ENCODE results near the gene PIM2.

Gene PIM2

GRCh38 chrX:48936429-48937053, 17.7 kb upstream of the PIM2 start:
- in situ Hi-C loops (cut with MboI; ENCODE audit: low sequenced_read_pairs), result no loop called here

DNA sequence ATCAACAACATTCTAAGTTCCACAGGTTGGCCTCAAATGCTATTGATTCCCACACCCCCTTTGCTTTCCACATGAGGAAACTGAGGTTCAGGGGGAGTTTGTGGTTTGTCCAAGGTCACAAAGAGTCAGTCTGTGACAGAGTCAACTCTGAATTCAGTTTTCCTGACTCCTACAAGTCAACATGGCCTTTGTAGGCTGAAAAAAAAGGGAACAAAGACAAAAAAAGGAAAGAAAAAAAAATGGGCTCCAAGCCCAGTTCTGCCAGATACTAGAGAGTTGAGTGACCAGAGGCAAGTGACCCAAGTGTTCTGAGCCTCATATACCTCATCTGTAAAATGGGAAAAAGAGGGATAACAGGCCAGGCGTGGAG, 16.5 kb upstream of the PIM2 start:
- in situ Hi-C loops (cut with MboI; ENCODE audit: low sequenced_read_pairs), result no loop called here

GRCh38 chrX:48934581-48935300, 15.9 kb upstream of the PIM2 start:
- in situ Hi-C loops (cut with MboI; ENCODE audit: low sequenced_read_pairs), result no loop called here

DNA sequence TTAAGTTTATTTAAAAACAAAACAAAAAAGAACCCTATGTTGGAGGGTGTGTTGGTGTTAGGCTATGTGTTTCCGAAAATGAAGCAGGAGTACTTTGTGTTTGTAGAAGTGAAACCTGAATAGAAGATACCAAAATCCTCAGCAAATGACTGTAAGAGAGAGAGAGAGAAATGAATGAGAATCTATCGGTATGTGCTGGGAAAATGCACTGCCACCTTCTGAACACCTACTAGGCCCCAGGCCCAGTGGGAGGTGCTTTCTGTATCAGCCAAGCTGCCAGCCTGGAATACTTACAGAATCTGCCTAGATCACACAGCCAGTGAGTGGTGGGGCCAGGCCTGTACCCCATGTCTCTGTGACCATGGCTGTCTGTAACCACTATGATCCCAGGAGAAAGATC, 14.9 kb upstream of the PIM2 start:
- in situ Hi-C loops (cut with MboI; ENCODE audit: low sequenced_read_pairs), result no loop called here

- in situ Hi-C loops (cut with MboI; ENCODE audit: low sequenced_read_pairs), result no loop called here
Measured at GRCh38 chrX:48927736-48928382, 9.0 kb upstream of the PIM2 start.

- in situ Hi-C loops (cut with MboI; ENCODE audit: low sequenced_read_pairs), result no loop called here
Measured at GRCh38 chrX:48927123-48927522, 8.3 kb upstream of the PIM2 start.

- in situ Hi-C loops (cut with MboI; ENCODE audit: low sequenced_read_pairs), result no loop called here
Measured at GRCh38 chrX:48924270-48924669, 5.4 kb upstream of the PIM2 start.

DNA sequence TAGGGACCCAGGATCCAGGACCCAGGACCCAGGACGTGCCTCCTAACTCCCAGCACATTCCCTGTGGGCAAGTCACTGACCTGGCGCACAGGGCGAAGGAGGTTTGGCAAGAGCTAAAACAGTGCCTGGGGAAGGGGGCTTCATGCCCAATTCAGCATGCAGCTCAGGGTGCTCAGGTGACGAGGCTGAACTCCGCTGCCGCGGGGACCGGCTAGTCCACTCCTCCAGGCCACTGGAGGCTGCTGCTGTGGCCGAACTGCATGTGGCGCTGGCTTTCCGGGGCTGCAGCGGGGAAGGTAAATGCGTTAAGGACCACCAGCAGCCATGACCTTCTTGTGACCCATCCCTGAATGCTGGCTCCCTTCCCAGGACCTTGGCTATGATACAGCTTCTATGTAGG, 4.9 kb upstream of the PIM2 start:
- in situ Hi-C loops (cut with MboI; ENCODE audit: low sequenced_read_pairs), result no loop called here

DNA sequence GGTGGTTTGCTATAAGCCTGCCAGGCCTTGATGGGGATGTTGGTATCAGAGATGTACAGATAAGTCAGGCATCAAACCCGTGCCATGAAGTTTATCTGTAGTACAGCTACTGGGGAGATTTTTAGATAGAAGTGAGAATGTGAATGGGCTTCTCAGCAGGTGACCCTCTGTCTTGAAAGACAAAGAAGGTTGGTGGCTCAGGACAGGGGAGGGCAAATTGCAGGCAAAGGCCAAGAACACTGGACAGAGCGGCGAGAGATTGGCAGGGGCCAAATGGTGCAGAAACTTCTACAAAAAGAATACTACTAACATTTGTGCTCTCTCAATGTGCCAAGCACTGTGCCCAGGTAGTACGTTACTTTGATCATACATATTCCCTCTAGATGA, 1.9 kb upstream of the PIM2 start:
- in situ Hi-C loops (cut with MboI; ENCODE audit: low sequenced_read_pairs), result no loop called here

DNA sequence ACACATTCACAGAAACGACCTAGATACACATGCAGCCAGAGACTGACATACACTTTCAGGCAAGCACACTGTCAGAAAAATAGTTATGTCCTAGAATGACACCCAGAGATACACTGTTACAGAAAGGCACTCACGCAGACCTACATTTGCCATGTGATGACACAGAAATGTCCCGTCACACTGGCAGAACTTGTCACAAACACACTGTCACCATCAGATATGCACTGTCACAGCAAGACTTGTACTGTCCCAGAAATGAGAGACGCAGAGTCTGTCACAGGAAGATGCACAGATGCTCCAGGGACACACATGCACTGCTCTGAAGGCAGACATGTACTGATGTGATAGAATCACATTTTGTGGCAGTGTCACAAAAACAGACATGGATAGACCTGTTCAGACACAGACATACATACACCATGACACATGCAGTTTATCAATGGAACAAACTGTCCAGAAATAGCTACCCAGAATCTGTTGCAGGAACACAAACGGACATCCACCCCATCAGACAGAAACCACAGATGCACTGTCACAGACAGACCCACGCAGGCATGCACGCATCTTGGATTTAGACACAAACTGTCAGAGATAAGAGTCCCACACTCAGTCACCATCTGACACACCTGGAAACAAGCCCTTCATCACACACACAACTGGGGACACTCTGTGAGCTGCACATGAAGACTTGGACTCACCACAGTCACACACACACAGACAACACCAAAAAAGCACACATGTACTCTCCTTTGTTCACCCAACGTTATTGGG, 1.3 kb upstream of the PIM2 start:
- in situ Hi-C loops (cut with MboI; ENCODE audit: low sequenced_read_pairs), result no loop called here

DNA sequence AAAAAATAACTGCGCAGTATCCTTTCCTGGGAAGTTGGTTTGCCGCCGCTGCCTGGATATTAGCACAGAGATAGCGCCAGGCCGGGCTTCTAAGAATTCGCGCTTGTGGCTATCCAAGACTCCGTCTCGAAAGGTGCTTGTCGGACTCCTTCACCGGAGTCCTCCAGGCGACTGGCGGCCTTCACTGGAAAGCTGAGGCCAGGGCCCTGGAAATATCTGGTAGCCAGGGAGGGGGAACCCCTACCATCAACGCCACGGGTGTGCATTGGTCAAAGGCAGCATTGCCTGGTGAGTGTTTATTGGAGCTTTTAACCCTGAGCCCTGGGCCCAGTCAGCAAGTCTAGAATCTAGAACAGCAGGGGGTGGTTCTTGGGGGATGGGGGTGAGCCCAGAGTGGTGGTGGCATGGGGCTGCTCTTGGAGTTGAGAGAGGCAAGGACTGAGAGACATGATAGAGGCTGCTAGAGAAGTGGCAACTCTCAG, 577 bp upstream of the PIM2 start:
- in situ Hi-C loops (cut with MboI; ENCODE audit: low sequenced_read_pairs), result no loop called here

DNA sequence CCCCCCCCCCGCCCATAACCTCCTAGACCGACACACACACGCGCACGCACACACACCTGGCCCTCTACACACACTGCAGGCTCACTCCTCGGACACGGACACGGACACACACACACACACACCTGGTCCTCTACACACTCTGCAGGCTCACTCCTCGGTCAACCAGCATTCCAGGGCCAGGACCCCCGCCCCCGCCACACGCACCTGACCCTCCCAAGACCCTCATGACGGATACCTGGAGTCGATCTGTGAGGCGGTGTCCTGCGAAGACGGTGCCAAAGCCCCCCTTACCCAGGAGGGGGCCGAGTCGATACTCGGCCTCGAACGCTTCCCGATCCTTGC, 552 bp downstream of the PIM2 start:
- in situ Hi-C loops (cut with MboI; ENCODE audit: low sequenced_read_pairs), result no loop called here

GRCh38 chrX:48917139-48918001, 1.5 kb downstream of the PIM2 start:
- in situ Hi-C loops (cut with MboI; ENCODE audit: low sequenced_read_pairs), result no loop called here

- in situ Hi-C loops (cut with MboI; ENCODE audit: low sequenced_read_pairs), result no loop called here
Measured at GRCh38 chrX:48914593-48915493, 4.0 kb downstream of the PIM2 start.

DNA sequence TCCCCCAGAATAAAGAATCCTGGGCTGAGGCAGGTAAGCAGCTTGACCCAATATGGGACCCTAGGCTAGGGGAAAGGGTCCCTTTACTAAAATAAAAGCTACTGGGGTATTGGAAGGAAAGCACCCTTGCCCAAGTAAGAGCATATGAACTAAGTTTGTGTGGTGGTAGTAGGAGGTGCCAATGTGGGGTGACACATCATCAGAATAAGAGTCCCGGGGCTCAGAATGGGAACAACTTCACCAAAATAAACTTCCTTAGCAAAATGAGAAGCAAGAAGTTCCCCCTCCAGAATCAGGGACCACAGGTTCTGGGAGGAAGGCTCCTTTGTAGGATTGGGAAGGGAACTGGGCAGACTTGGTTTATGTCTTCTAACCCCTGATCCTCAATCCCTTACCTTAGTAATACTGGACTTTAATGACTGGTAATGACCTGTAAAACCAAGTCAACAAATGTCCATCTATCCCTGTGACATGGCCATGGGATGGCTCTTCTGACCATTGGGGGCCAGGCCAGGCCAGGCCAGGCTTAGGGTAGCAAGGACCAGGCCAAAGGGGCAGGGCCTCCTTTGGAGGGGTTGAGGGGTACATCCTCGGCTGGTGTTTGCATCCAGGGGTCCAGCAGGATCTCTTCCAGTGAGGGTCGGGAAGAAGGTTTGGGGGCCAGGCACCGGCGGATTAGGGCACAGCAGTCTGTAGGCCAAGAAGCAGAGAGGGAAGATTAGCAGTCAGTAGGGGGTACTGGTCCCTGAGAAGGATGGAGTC, 5.0 kb downstream of the PIM2 start:
- in situ Hi-C loops (cut with MboI; ENCODE audit: low sequenced_read_pairs), result no loop called here

DNA sequence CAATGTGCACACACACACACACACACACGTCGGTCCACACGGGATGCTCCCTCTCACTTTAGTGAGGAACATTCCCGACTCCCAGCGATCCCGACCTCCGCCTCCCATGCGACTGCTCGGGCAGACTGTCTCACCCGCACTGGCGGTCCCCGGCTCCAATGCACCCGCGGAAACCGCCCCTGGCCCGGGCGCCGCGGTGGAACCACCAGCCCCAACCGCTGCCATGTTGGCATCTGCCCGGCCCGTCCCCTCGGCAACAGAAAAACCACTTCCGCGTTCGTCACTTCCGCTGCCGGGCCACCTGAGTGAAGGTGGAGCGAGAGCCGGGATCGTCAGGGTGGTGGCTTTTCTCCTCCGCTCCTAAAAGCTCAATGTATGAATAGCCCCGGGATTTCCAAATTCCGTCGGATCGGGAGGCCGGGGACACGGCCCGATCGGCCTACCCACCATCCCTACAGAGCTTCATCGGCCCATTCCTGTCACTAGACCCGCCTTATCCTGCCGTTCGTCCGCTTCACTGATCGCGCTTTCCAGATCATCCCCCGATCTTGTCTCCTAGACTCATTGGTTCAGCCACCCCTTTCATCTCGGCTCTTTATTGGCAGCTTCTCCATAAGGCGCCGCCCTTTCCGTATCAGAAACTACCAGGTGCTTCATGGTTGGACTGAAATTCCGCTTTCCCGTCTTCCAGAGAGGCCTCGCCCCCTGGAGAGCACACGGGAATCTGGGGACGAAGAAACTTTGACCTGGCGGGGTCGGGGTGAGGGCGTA, 7.2 kb downstream of the PIM2 start, which contains the start of gene SLC35A2:
TSS of gene SLC35A2 (minus strand) at position 235 of the 771 bp plus-strand sequence. CDS start at position 225, 10 bp downstream.
- in situ Hi-C loops (cut with MboI; ENCODE audit: low sequenced_read_pairs), result no loop called here

DNA sequence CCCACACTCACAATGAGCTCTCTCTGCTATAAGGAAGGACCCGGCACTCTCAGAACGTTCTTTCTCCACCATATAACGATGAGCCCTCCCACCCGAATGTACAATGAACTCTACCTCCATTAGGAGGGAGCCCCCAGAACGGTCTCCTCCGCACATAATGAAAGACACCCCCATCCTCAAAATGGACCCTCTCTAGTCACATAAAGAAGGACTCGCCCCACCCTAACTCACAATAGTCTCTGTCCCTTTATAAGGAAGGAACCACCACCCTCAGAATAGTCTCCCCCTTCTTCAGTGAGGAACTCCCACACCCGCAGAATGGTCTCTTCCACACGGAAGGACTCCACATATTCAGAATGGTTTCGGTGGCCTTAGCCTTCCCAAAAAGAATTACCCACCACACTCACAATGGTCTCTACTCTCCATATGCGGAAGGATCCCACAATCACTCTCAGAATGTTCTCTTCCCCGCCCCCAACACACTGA, 7.9 kb downstream of the PIM2 start:
- in situ Hi-C loops (cut with MboI; ENCODE audit: low sequenced_read_pairs), result no loop called here

Measured in HL-60/S4 treated with retinoic acid at 250 ng/mL for 4 days and 3 days (cell line).